OCI-LY1 (cell line): ENCODE data around the gene AHSP.

ENCODE experiments used
- H2AFZ ChIP-seq: fragments of 200-600 bp; sonication (generic), shearing (Covaris generic); 2 replicates; pipeline ENCODE4 v1.6.0; 2014; ENCODE audit warnings: antibody characterized with exemption, mild to moderate bottlenecking, low read length
- H3F3A ChIP-seq: fragments of 200-600 bp; sonication (generic), shearing (Covaris generic); 2 replicates; pipeline ENCODE4 v1.6.0; 2014; ENCODE audit warnings: mild to moderate bottlenecking, antibody characterized with exemption, low read length, moderate library complexity; ENCODE audit not compliant: insufficient read depth
- H3K27ac ChIP-seq: fragments of 200-600 bp; sonication (generic); 2 replicates; pipeline ENCODE4 v1.5.1; 2014; ENCODE audit warnings: low read length, mixed run types, mild to moderate bottlenecking, low read depth; ENCODE audit not compliant: poor library complexity, severe bottlenecking
- H3K27me3 ChIP-seq: fragments of 200-600 bp; sonication (generic); 2 replicates; pipeline ENCODE4 v1.6.0; 2014; ENCODE audit warnings: antibody characterized with exemption, mild to moderate bottlenecking, low read length, moderate library complexity; ENCODE audit not compliant: insufficient read depth
- H3K36me3 ChIP-seq: fragments of 200-600 bp; sonication (generic); 2 replicates; pipeline ENCODE4 v1.6.1; 2014; ENCODE audit warnings: mild to moderate bottlenecking, antibody characterized with exemption, low read length, moderate library complexity, mixed read lengths; ENCODE audit not compliant: insufficient read depth
- H3K4me1 ChIP-seq: fragments of 200-600 bp; sonication (generic); 2 replicates; pipeline ENCODE4 v1.5.1; 2014; ENCODE audit warnings: mild to moderate bottlenecking, low read length, moderate library complexity; ENCODE audit not compliant: insufficient read depth, severe bottlenecking
- H3K4me2 ChIP-seq: fragments of 200-600 bp; sonication (generic), shearing (Covaris generic); 2 replicates; pipeline ENCODE4 v1.6.1; 2014; ENCODE audit warnings: low read length
- H3K4me3 ChIP-seq: fragments of 200-600 bp; sonication (generic); 2 replicates; pipeline ENCODE4 v1.5.1; 2014; ENCODE audit warnings: low read length, low read depth, mild to moderate bottlenecking, mixed read lengths; ENCODE audit not compliant: poor library complexity, severe bottlenecking
- H3K79me2 ChIP-seq: fragments of 200-600 bp; shearing (Covaris generic); 2 replicates; pipeline ENCODE4 v1.6.1; 2016; ENCODE audit warnings: mixed run types, low read length, mixed read lengths; ENCODE audit not compliant: insufficient read depth
- H3K9ac ChIP-seq: fragments of 200-600 bp; sonication (generic), shearing (Covaris generic); 2 replicates; pipeline ENCODE4 v1.6.1; 2014; ENCODE audit warnings: mild to moderate bottlenecking, low read length, mixed read lengths
- H3K9me2 ChIP-seq: fragments of 200-600 bp; sonication (generic), shearing (Covaris generic); 2 replicates; pipeline ENCODE4 v1.6.1; 2014; ENCODE audit warnings: low read depth, mild to moderate bottlenecking, low read length, mixed read lengths
- H3K9me3 ChIP-seq: fragments of 200-600 bp; shearing (Covaris generic); 2 replicates; pipeline ENCODE4 v1.6.1; 2014; ENCODE audit warnings: low read length, mixed read lengths
- H4K20me1 ChIP-seq: fragments of 200-600 bp; sonication (generic), shearing (Covaris generic); 2 replicates; pipeline ENCODE4 v1.6.0; 2016; ENCODE audit warnings: mild to moderate bottlenecking, low read length; ENCODE audit not compliant: insufficient read depth
- CTCF ChIP-seq: fragments of 200-600 bp; sonication (generic), shearing (Covaris generic); IDR thresholded peaks from 2 replicates; pipeline ENCODE4 v1.5.1; 2017; ENCODE audit warnings: mild to moderate bottlenecking, antibody characterized with exemption, low read length, moderate library complexity, mixed read lengths
- EZH2 ChIP-seq: fragments of 200-600 bp; sonication (generic), shearing (Covaris generic); IDR thresholded peaks from 2 replicates; pipeline ENCODE4 v1.8.0; 2017; ENCODE audit warnings: borderline replicate concordance, mixed run types, mild to moderate bottlenecking, antibody characterized with exemption, low read length, moderate library complexity, mixed read lengths

The AHSP gene

GRCh38 chr16:31489298-31489564, 38.5 kb upstream of the AHSP start:
- Histone ChIP-seq H3K4me2 (no peak overlapping the region), H4K20me1 (no peaks in the 10 kb centered on the region), H3K4me1 (peaks cover 11% of the 10 kb centered on the region), H2AFZ (no peak overlapping the region), H3K9ac (no peak overlapping the region), H3K27me3 (peaks cover 7% of the 10 kb centered on the region; the same call in 1 of the 2 replicates), H3K79me2 (no peaks in the 10 kb centered on the region), H3K36me3 (no peaks in the 10 kb centered on the region), H3K9me2 (no peaks in the 10 kb centered on the region), H3K9me3 (no peaks in the 10 kb centered on the region), H3K27ac (no peak overlapping the region), H3F3A (no peaks in the 10 kb centered on the region), H3K4me3 (no peak overlapping the region)
- TF ChIP-seq CTCF (no peak), EZH2 (no peak)

- Histone ChIP-seq H3K27me3 (peaks cover 7% of the 10 kb centered on the region; the same call in 1 of the 2 replicates), H3K27ac (no peak overlapping the region), H2AFZ (no peak overlapping the region), H3K9ac (no peak overlapping the region), H3K4me2 (no peak overlapping the region), H3K9me3 (no peaks in the 10 kb centered on the region), H3K79me2 (no peaks in the 10 kb centered on the region), H3F3A (no peaks in the 10 kb centered on the region), H3K9me2 (no peaks in the 10 kb centered on the region), H3K4me1 (peaks cover 11% of the 10 kb centered on the region), H3K36me3 (no peaks in the 10 kb centered on the region), H3K4me3 (no peak overlapping the region), H4K20me1 (no peaks in the 10 kb centered on the region)
- TF ChIP-seq EZH2 (no peak), CTCF (no peak)
Measured at GRCh38 chr16:31489616-31490584, 37.8 kb upstream of the AHSP start.

GRCh38 chr16:31491778-31492418, 35.8 kb upstream of the AHSP start:
- H3K27ac ChIP-seq, result no peak overlapping the region
- no peak overlapping the region for H3K9ac ChIP-seq
- no peak overlapping the region for H2AFZ ChIP-seq
- H3K9me2 ChIP-seq, result no peaks in the 10 kb centered on the region
- H3K27me3 ChIP-seq, result no peaks in the 10 kb centered on the region
- no peak overlapping the region for H3K4me3 ChIP-seq
- peaks cover 11% of the 10 kb centered on the region for H3K4me1 ChIP-seq
- no peak overlapping the region for H3K4me2 ChIP-seq
- no peaks in the 10 kb centered on the region for H3K36me3 ChIP-seq
- TF ChIP-seq CTCF (no peak), EZH2 (no peak)
- H3K79me2 ChIP-seq, result no peaks in the 10 kb centered on the region
- H3K9me3 ChIP-seq, result no peaks in the 10 kb centered on the region
- no peaks in the 10 kb centered on the region for H3F3A ChIP-seq
- no peaks in the 10 kb centered on the region for H4K20me1 ChIP-seq
